Body of pancreas (tissue), 4 donors: ENCODE results near the gene BMPR1B. TPM values are rescaled to one million over a fixed set of nuclear protein-coding genes. Genes with fewer than 3 reads are reported as not detected.

Experiments
- ATAC-seq: fragments of 150-250 bp; one replicate; pipeline ENCODE4 v1.9.1; 2016
- DNase-seq, 4 donors: peaks; one replicate each; pipeline ENCODE4 v3.0.0-alpha.2; 2019
- H3K27ac ChIP-seq, 4 donors: fragments of 200-600 bp; sonication (generic); 1 replicate in 3 of 4; 2 replicates in 1 of 4; pipeline versions ENCODE4 v1.5.1 to v1.6.1; 2016 to 2019; ENCODE audit warnings: mild to moderate bottlenecking in 1 of 4, mixed read lengths in 1 of 4, moderate library complexity in 1 of 4
- H3K27me3 ChIP-seq, 2 donors: fragments of 200-600 bp; sonication (generic); one replicate each; pipeline ENCODE4 v1.6.0; 2016; ENCODE audit warnings: mild to moderate bottlenecking in 1 of 2
- H3K36me3 ChIP-seq, 2 donors: fragments of 200-600 bp; sonication (generic); replicated peaks in 1 of 2; 2 replicates each; pipeline ENCODE4 v1.5.1; 2016; ENCODE audit warnings: low read depth in 2 of 2; ENCODE audit not compliant: insufficient read depth in 1 of 2
- H3K4me1 ChIP-seq: fragments of 200-600 bp; sonication (generic); one replicate; pipeline ENCODE4 v1.6.0; 2016
- H3K4me3 ChIP-seq, 2 donors: fragments of 200-600 bp; sonication (generic); 1 replicate in 1 of 2; 2 replicates in 1 of 2; pipeline ENCODE4 v1.5.1; 2016 to 2019
- H3K9me3 ChIP-seq, 3 donors: fragments of 200-600 bp; sonication (generic); 1 replicate in 2 of 3; 2 replicates in 1 of 3; pipeline ENCODE4 v1.5.1; 2016
- POLR2A ChIP-seq, 3 donors: fragments of 450-650 bp; IDR thresholded peaks; one replicate each; pipeline ENCODE4 v1.6.1; 2016; ENCODE audit warnings: antibody characterized with exemption in 3 of 3, mild to moderate bottlenecking in 2 of 3
- WGBS, 2 donors: methylation state at CpG; one replicate each; pipeline ENCODE4 v1.1.5; 2017; 5-methylcytosine and 5-hydroxymethylcytosine counted together
- intact Hi-C: fragments of 100-400 bp; cut with DNase I; formaldehyde crosslinking; loops from one replicate; pipeline ENCODE4 v1.15.1; 2023
- total RNA-seq, 2 donors: library from RNA; depleted of rRNA; stranded (reverse); fragments of >200 nt; gene quantifications; one replicate each; pipeline ENCODE4 v1.1.0, GENCODE V29; 2016
- TF ChIP-seq, protein P1 (sequence below), 7 experiments: fragments of 450-650 bp in 4 of 7; fragments of 200-600 bp in 3 of 7; sonication (generic) in 3 of 7; IDR thresholded peaks; one replicate each; pipeline ENCODE4 v1.5.1; 2016 to 2019; ENCODE audit warnings: antibody characterized with exemption in 7 of 7

The BMPR1B gene
- total RNA-seq, 2 donors from 2014 or later = 0.99 to 1.3 TPM

DNA sequence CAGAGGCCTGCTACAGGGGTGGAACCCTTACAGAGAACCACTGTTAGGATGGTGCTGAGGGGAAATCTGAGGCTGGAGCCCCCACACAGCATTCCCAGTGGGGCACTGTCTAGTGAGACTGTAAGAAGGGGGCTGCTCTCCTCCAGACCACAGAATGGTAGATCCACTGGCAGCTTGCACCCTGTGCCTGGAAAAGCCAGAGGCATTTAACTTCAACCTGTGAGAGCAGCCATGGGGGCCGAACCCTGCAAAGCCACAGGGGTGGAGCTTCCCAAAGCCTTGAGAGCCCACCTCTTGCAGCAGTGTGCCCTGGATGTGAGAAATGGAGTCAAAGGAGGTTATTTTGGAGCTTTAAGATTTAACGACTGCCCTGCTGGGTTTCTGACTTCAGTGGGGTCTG lies 159.4 kb downstream of the BMPR1B start:
- ATAC-seq (no peak), DNase-seq (no peak)
- WGBS, 2 donors = 71 to 79% methylated on average over 2 of the region's 2 CpGs
- Histone ChIP-seq H3K27ac (no peak overlapping the region), H3K4me1 (no peaks in the 10 kb centered on the region), H3K4me3 (no peak overlapping the region), H3K9me3 (no peaks in the 10 kb centered on the region), H3K27me3 (no peaks in the 10 kb centered on the region), H3K36me3 (no peaks in the 10 kb centered on the region)
- TF ChIP-seq POLR2A (IDR thresholded peaks at IDR 0.05) = no peak
- TF ChIP-seq, protein P1, sequence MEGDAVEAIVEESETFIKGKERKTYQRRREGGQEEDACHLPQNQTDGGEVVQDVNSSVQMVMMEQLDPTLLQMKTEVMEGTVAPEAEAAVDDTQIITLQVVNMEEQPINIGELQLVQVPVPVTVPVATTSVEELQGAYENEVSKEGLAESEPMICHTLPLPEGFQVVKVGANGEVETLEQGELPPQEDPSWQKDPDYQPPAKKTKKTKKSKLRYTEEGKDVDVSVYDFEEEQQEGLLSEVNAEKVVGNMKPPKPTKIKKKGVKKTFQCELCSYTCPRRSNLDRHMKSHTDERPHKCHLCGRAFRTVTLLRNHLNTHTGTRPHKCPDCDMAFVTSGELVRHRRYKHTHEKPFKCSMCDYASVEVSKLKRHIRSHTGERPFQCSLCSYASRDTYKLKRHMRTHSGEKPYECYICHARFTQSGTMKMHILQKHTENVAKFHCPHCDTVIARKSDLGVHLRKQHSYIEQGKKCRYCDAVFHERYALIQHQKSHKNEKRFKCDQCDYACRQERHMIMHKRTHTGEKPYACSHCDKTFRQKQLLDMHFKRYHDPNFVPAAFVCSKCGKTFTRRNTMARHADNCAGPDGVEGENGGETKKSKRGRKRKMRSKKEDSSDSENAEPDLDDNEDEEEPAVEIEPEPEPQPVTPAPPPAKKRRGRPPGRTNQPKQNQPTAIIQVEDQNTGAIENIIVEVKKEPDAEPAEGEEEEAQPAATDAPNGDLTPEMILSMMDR (IDR thresholded peaks at IDR 0.05) = no peak
- intact Hi-C loops = no loop called here

DNA sequence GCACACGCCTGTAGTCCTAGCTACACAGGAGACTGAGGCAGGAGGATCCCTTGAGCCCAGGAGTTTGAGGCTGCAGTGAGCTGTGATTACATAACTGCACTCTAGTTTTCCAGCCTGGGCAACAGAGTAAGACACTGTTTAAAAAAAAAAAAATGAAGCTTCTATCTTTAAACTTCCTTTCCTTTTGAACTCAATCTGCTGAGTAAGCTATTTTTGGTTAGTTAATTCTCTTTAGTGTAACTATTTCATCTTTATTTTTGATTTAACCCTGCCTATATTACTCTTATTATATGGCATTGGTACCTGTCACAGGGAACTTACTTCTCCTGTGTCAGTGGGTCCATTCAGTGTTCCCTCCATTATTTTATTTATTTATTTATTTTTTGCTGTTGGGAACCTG lies 160.8 kb downstream of the BMPR1B start:
- intact Hi-C loops = no loop called here
- ATAC-seq (no peak), DNase-seq (no peak)
- H3K4me3 ChIP-seq = no peak overlapping the region
- H3K27me3 ChIP-seq = no peaks in the 10 kb centered on the region
- H3K36me3 ChIP-seq = no peaks in the 10 kb centered on the region
- no peaks in the 10 kb centered on the region for H3K9me3 ChIP-seq
- H3K27ac ChIP-seq = no peak overlapping the region
- 88 to 89% methylated on average over 1 of the region's 1 CpG for WGBS, 2 donors
- no peaks in the 10 kb centered on the region for H3K4me1 ChIP-seq
- TF ChIP-seq, protein P1 (IDR thresholded peaks at IDR 0.05) = no peak
- TF ChIP-seq POLR2A (IDR thresholded peaks at IDR 0.05) = no peak

DNA sequence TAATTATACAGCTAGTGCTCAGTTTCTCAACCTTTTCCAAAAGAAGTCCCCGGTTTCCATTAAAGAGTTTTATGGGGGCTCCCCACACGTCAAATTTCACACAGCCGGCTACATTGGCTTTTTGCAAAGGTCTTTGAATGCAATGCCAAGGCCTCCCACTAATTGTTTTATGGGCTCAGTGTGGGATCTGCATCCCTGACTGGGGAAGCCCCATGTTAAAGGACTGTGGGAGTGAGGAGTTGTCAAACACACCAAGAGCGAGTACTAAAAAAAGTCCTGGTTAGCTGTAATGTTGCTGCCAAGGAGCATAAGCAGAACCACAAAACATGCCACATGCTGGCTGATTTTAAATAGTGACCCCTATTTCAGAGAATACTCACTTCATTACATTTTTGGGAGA lies 162.6 kb downstream of the BMPR1B start:
- Histone ChIP-seq H3K27ac (no peak overlapping the region), H3K27me3 (no peaks in the 10 kb centered on the region), H3K4me1 (no peaks in the 10 kb centered on the region), H3K9me3 (no peaks in the 10 kb centered on the region), H3K4me3 (no peak overlapping the region), H3K36me3 (no peaks in the 10 kb centered on the region)
- ATAC-seq (no peak), DNase-seq (no peak)
- TF ChIP-seq, protein P1 (IDR thresholded peaks at IDR 0.05) = no peak
- TF ChIP-seq POLR2A (IDR thresholded peaks at IDR 0.05) = no peak
- intact Hi-C loops = no loop called here
- WGBS, 2 donors = 88 to 91% methylated on average over 4 of the region's 4 CpGs

DNA sequence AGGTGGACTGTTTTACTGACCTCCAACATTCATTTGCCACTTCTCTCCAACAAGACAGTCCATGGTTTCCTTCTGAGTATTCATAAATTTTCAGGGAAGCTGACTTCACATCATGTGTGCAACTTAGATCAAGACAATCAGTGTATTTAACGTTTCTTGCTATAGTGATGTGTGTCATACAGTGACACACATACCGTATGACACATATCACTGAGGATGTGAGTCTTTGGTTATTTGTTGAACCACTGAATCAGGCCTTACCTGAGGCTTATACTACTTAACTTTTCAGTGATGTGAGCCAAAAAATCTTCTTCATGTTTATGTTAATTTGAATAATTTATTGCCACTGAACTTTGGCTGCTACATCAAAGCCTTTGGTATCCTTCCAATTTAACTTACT lies 166.8 kb downstream of the BMPR1B start:
- intact Hi-C loops = no loop called here

More for the DNA sequence above, 166.8 kb downstream of the BMPR1B start:
- Histone ChIP-seq H3K4me1 (no peaks in the 10 kb centered on the region), H3K27ac (no peak overlapping the region), H3K4me3 (no peak overlapping the region), H3K9me3 (no peaks in the 10 kb centered on the region), H3K27me3 (no peaks in the 10 kb centered on the region), H3K36me3 (no peaks in the 10 kb centered on the region)
- no peak for TF ChIP-seq POLR2A (IDR thresholded peaks at IDR 0.05)
- TF ChIP-seq, protein P1 (IDR thresholded peaks at IDR 0.05) = no peak
- no peak for ATAC-seq
- 30 to 78% methylated on average over 2 of the region's 2 CpGs for WGBS, 2 donors
- no peak for DNase-seq
